Adrenal gland (tissue), 12 donors: ENCODE results near the gene NEU4. TPM values are rescaled to one million over a fixed set of nuclear protein-coding genes. Genes with fewer than 3 reads are reported as not detected.

Source experiments
- DNase-seq, 7 donors: peaks; one replicate each; pipeline ENCODE4 v3.0.0-alpha.2; 2019 to 2020
- H3K27ac ChIP-seq, 5 donors: fragments of 200-600 bp; sonication (generic) in 4 of 5; 1 replicate in 3 of 5; 2 replicates in 2 of 5; pipeline versions ENCODE4 v1.5.1 to v1.8.0; 2016 to 2020; ENCODE audit warnings: mild to moderate bottlenecking in 1 of 5
- H3K27me3 ChIP-seq: fragments of 200-600 bp; 2 replicates; pipeline ENCODE4 v1.8.0; 2021
- H3K36me3 ChIP-seq, 2 donors: fragments of 200-600 bp; replicated peaks in 1 of 2; 1 replicate in 1 of 2; 2 replicates in 1 of 2; pipeline versions ENCODE4 v1.5.1 to v1.8.0; 2018 to 2022
- H3K4me1 ChIP-seq, 2 donors: fragments of 200-600 bp; replicated peaks in 1 of 2; 1 replicate in 1 of 2; 2 replicates in 1 of 2; pipeline versions ENCODE4 v1.5.1 to v1.8.0; 2018 to 2021
- H3K4me3 ChIP-seq, 4 donors: fragments of 200-600 bp; sonication (generic) in 3 of 4; one replicate each; pipeline ENCODE4 v1.5.1; 2016 to 2018
- H3K9me3 ChIP-seq, 3 donors: fragments of 200-600 bp; sonication (generic) in 1 of 3; replicated peaks in 1 of 3; 1 replicate in 2 of 3; 2 replicates in 1 of 3; pipeline versions ENCODE4 v1.5.1 to v1.8.0; 2016 to 2021
- CTCF ChIP-seq, 6 experiments: fragments of 450-650 bp in 4 of 6; fragments of 200-600 bp in 2 of 6; sonication (generic) in 1 of 6; IDR thresholded peaks; 1 replicate in 5 of 6; 2 replicates in 1 of 6; pipeline versions ENCODE4 v1.5.1 to v1.8.0; 2016 to 2021; ENCODE audit warnings: antibody characterized with exemption in 6 of 6, mild to moderate bottlenecking in 2 of 6, moderate library complexity in 1 of 6
- POLR2A ChIP-seq, 2 donors: fragments of 450-650 bp; IDR thresholded peaks; one replicate each; pipeline ENCODE4 v1.6.1; 2017; ENCODE audit warnings: antibody characterized with exemption in 2 of 2, mild to moderate bottlenecking in 2 of 2, moderate library complexity in 1 of 2
- WGBS, 4 donors: extraction: QIAGEN DNeasy Blood & Tissue Kit in 2 of 4; methylation state at CpG; one replicate each; pipeline versions ENCODE4 v1.1.5 to v1.1.7; 2013 to 2017; 5-methylcytosine and 5-hydroxymethylcytosine counted together
- intact Hi-C, 2 donors: fragments of 100-400 bp; cut with DNase I; formaldehyde crosslinking; loops; one replicate each; pipeline versions ENCODE4 v1.14.1 to v1.15.0; 2022 to 2023
- polyA plus RNA-seq, 3 donors: library from polyadenylated mRNA; stranded (reverse); fragments of 200-250 nt in 2 of 3; fragments of 350-450 nt in 1 of 3; fragmentation: Illumina TruSeq in 1 of 3; extraction: RNeasy Lipid Tissue Mini Kit (QIAGEN cat#74804) in 1 of 3; gene quantifications; one replicate each; pipeline ENCODE4 v1.2.3, GENCODE V29; 2013 to 2014
- total RNA-seq, 9 donors: library from RNA; depleted of rRNA in 4 of 9; stranded (reverse); fragments of >200 nt in 4 of 9; fragments of 120-200 nt in 1 of 9; fragmentation: NEBNext Ultra II Directional in 1 of 9; extraction: Animal tissue kit (Norgen Biotek cat#: 25700) in 1 of 9; gene quantifications; one replicate each; pipeline versions ENCODE4 v1.1.0 to v1.2.4, GENCODE V29; 2013 to 2023
- donor health status: healthy with polysubstance abuse.
- donor health status: Bipolar disorder and iron deficiency.
- donor health status: DM: yes; HTN: yes; CAD: no.
- donor health status: DM: no; HTN: no; CAD: no.
- donor health status: DM: no; HTN: no; CAD: no.
- donor health status: DM: yes; HTN: yes; CAD: no.

Gene NEU4
- total and polyA plus RNA-seq, 12 donors: 0.17 to 2.3 (median 0.37) TPM; not detected in 3

GRCh38 chr2:241854342-241855244 lies 45.6 kb downstream of the NEU4 start:
- 59 to 79% (median 64%) methylated on average over 7 to 21 of the region's 21 CpGs for WGBS, 4 donors
- no peaks in the 10 kb centered on the region for H3K36me3 ChIP-seq
- no peak overlapping the region for H3K4me3 ChIP-seq
- H3K27me3 ChIP-seq: no peaks in the 10 kb centered on the region
- H3K27ac ChIP-seq: no peak overlapping the region
- H3K9me3 ChIP-seq: no peaks in the 10 kb centered on the region
- DNase-seq: peak in 2 of 7 donors; percentile 11 to 14
- peaks cover 0 to 6% of the 10 kb centered on the region in 2 donors for H3K4me1 ChIP-seq
- intact Hi-C loops: no loop called here
- TF ChIP-seq CTCF (IDR thresholded peaks at IDR 0.05) (no peak), POLR2A (IDR thresholded peaks at IDR 0.05) (no peak)

- no peaks in the 10 kb centered on the region for H3K9me3 ChIP-seq
- WGBS, 4 donors: 83 to 88% (median 87%) methylated on average over 11 to 18 of the region's 18 CpGs
- DNase-seq: peak in 1 of 7 donors; percentile 12
These were observed 46.4 kb downstream of the NEU4 start for GRCh38 chr2:241855245-241855887.

GRCh38 chr2:241855888-241856422 lies 47.0 kb downstream of the NEU4 start:
- Histone ChIP-seq H3K27ac (no peak overlapping the region), H3K4me3 (no peak overlapping the region), H3K36me3 (no peaks in the 10 kb centered on the region), H3K9me3 (no peaks in the 10 kb centered on the region), H3K4me1 (peaks cover 0 to 15% of the 10 kb centered on the region in 2 donors), H3K27me3 (no peaks in the 10 kb centered on the region)
- intact Hi-C loops: no loop called here
- 83 to 86% (median 84%) methylated on average over 10 to 20 of the region's 20 CpGs for WGBS, 4 donors
- TF ChIP-seq CTCF (IDR thresholded peaks at IDR 0.05): no peak
- no peak for TF ChIP-seq POLR2A (IDR thresholded peaks at IDR 0.05)
- no peak for DNase-seq

More at GRCh38 chr2:241855245-241855887, 46.4 kb downstream of the NEU4 start:
- H3K36me3 ChIP-seq: no peaks in the 10 kb centered on the region
- no peak for TF ChIP-seq POLR2A (IDR thresholded peaks at IDR 0.05)
- TF ChIP-seq CTCF (IDR thresholded peaks at IDR 0.05): no peak
- no peak overlapping the region for H3K27ac ChIP-seq
- peaks cover 0 to 12% of the 10 kb centered on the region in 2 donors for H3K4me1 ChIP-seq
- H3K27me3 ChIP-seq: no peaks in the 10 kb centered on the region
- no peak overlapping the region for H3K4me3 ChIP-seq
- intact Hi-C loops: no loop called here

GRCh38 chr2:241857041-241857541 lies 48.1 kb downstream of the NEU4 start:
- TF ChIP-seq POLR2A (IDR thresholded peaks at IDR 0.05): no peak
- TF ChIP-seq CTCF (IDR thresholded peaks at IDR 0.05): no peak
- Histone ChIP-seq H3K4me1 (peaks cover 0 to 15% of the 10 kb centered on the region in 2 donors), H3K4me3 (no peak overlapping the region), H3K36me3 (no peaks in the 10 kb centered on the region), H3K27ac (no peak overlapping the region), H3K27me3 (no peaks in the 10 kb centered on the region), H3K9me3 (no peaks in the 10 kb centered on the region)
- WGBS, 4 donors: 83 to 90% (median 88%) methylated on average over 10 to 28 of the region's 28 CpGs
- intact Hi-C loops: no loop called here
- peak in 1 of 7 donors; percentile 6 for DNase-seq
